MV-4-11 (cell line): ENCODE measurements around the gene KCNH8.
"Not testable (repeated sequence)": the region's sequence is repeated elsewhere in the genome, so short reads cannot be mapped to it uniquely, and the experiment has no call there.

ENCODE experiments used
- DNase-seq: peaks from one replicate; lab custom pipeline; 2025; lab: John Stamatoyannopoulos, UW

Gene KCNH8

DNA sequence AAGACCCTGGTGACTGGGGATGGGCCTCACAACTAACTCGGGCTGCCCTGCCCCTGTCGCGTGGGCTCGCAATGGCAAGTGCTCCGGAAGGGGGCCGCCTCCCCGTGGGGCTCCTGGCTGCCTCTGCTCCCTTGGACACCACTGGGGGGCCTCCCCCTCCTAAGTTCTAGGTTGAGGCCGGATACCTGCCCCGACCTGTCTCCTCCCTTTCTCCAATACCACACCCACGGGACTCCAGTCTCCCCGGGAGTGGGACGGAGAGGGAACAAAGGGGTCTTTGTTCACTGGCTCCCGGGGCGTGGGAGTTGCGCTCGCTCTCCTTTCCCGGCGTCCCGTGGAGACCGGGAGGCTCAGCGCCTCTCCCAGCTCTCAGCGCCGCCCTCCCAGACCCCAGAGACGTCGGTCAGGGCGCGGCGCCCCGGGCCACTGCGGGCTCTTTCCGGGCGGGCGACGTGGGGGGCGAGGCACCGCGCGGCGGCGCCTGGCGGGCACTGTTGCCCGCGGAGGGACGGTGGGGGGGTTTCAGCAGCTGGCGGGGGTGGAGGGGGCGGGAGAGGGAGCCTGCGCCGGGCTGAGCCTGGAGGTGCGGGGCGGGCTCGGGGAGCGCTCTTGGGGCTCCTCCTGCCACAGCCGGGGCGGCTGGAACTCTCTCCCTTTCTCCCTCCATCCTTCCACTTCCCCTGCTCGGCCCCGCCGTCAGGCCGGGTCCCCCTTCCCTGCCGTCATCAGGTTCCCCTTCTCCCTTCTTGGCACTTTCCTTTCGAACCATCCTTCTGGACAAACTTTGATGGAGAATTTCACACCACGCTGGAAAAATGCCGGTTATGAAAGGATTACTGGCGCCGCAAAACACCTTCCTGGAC, at the start of gene KCNH8:
TSS of gene KCNH8 (plus strand) at position 606 of the 863 bp plus-strand sequence. CDS start at position 816, 210 bp downstream.
- no peak for DNase-seq

DNA sequence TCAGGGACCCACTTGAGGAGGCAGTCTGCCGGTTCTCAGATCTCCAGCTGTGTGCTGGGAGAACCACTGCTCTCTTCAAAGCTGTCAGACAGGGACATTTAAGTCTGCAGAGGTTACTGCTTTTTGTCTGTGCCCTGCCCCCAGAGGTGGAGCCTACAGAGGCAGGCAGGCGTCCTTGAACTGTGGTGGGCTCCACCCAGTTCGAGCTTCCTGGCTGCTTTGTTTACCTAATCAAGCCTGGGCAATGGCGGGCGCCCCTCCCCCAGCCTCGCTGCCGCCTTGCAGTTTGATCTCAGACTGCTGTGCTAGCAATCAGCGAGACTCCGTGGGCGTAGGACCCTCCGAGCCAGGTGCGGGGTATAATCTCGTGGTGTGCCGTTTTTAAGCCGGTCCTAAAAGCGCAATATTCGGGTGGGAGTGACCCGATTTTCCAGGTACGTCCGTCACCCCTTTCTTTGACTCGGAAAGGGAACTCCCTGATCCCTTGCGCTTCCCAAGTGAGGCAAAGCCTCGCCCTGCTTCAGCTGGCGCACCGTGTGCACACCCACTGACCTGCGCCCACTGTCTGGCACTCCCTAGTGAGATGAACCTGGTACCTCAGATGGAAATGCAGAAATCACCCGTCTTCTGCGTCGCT, 45.5 kb upstream of the KCNH8 start:
- DNase-seq: not testable (repeated sequence)

DNA sequence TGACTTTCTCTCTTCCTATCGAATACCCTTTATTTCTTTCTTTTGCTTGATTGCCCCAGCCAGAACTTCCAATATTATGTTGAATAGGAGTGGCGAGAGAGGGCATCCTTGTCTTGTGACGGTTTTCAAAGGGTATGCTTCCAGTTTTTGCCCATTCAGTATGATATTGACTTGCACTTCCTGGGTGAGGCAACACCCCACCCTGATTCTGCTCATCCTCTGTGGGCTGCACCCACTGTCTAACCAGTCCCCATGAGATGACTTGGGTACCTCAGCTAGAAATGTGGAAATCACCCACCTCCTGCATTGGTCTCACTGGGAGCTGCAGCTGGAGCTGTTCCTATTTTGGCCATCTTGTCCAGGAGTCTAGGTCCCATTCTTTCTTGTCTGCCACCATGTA, 44.8 kb upstream of the KCNH8 start:
- no peak for DNase-seq

DNA sequence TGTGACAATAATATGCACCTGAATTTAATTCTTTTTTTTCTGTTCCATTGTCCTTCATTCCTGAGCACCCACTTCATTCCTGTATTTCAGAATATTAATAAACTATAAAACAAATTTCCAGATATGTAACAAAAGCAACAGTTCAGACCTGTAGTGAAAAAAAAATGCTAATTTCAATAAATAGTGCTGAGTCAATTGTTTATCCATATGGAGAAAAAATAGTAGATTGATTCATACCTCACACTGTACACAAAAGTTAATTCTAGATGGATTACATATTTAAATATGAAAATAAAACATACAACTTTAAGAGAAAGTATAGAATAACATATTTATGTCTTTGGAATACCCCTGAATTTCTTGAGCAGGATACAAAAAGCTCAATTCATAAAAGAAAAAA, 43.9 kb upstream of the KCNH8 start:
- no peak for DNase-seq

DNA sequence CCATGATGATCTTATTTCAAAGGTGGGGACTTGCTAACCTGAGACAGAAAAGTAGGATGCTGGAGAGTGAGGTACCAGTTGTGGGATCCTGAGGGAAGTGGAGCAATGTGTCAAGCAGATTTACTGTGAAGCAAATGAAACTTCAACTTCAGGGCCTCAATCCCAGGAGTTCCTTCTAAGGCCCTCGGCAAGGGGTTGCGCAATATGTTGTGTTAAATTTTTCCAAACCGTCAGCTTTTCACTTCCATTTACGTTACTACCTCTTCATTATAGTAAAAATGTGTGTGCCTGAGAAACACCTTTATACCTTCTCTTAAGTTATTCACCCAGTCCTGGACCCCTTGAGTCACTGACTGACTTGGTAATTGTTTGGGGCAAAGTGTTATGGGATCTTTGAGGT, 42.5 kb upstream of the KCNH8 start:
- DNase-seq: peak; percentile 36

DNA sequence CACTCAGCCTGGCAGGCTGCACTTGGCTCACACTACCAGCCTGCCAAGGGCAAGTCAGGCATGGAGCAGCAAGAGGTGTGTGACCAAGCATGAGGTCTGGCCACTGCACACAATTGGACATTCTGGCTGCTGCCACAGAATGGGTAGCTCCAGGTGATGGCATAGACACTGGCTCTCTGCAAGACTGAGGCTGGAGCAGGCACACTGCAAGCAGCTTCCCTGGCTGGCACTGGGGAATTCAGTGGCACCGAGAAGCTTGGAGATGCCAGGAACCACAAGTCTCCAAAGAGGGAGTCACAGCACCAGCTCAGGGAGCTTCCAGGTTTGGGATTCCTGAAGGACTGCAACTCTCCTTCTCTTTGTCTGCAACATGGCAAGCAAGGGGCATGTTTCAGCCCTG, 42.0 kb upstream of the KCNH8 start:
- DNase-seq: no peak

DNA sequence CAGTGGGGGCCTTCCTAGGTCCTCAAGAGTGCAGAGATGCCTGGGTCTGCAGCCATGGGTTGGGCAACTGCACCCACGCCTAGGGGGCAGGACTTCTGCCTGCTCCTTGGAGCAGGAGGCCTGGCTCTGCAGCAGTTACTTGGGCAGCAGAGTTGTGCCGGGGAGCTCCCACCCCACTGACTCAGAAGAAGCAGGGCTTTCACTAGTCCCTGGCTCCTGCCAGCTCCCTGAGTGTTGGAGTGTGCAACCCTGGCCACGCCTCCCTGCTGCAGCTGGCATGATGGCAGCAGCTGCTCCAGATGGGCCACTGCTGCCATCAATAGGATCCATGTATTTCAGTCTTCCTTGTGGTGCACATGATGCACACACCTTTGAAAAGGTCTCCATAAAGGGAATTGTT, 40.6 kb upstream of the KCNH8 start:
- no peak for DNase-seq

DNA sequence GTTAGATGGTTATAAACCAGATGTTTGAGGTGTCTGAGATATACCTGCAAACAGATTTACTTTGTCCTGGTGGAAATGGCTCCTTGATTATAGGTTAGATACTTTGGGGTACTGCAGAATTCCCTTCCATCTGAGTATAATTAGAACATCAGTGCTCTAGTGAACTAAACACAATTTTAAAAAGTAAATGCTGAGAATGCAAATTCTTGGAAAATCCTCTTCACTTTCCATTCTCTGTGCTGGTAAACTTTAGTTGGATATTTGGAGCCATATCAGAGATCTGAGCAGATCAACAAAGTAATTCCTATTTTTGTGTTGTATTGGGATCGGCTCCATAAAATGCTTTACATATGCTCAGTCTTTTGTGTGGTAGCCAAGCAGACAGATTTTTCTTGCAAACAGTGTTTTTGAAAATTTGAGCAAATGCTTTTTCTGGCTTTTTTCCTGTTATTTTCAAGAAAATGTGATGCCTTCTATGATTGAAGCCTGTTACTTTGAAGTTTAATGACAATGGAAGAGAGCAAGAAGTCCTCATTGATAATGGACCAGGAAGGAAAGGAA, 37.9 kb upstream of the KCNH8 start:
- no peak for DNase-seq

DNA sequence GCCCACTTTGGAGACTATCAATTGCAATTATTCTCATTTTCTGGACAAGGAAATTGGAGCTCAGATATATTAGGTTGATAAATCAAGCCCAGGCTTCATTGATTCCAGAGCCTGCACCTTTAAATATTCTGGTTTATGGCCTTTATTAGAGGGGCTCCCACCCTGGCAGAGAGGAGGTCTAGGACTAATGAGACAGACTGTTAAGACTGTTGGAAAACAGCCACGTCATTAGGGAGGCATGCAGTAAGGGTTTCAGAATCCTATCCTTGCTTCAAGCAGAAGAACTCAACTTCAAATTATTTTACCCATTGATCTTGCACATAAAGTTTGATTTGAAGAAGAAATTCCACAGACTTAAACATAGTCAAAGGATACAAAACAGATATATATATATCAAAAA, 33.8 kb upstream of the KCNH8 start:
- no peak for DNase-seq

DNA sequence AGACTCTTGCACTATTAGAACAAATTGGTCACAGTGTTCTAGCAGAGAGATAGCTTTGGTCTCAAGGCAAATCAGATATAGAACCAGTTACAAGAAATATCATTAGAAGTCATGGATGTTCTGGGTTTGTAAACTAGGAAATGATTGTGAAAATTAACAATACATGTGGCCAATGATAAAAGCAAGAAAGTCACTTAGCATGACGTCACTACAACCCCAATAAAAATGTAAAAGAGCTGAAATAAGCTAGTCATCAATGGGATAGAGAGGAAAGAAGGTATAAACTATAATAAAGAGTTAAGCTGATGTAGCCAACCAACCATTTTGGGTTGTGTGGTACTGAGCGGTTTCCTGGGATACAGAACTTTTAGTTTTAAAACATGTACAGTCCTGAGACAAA, 32.1 kb upstream of the KCNH8 start:
- DNase-seq: no peak

DNA sequence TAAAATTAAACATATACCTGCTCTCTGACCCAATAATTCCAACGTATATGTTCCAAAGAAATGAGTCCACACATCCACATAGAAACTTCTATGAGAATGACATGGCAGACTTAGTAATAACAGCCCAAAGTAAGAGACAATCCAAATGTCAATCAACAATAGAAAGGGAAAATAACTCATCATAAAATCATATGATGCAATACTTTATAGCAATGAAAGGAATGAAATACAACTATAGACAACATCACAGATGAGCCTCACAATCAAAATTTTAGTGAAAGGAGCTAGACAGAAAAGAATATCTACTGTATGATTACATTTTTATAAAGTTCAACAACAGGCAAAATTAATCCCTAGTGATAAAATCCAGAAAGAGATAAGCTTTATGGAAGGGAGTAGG, 23.6 kb upstream of the KCNH8 start:
- DNase-seq: no peak

DNA sequence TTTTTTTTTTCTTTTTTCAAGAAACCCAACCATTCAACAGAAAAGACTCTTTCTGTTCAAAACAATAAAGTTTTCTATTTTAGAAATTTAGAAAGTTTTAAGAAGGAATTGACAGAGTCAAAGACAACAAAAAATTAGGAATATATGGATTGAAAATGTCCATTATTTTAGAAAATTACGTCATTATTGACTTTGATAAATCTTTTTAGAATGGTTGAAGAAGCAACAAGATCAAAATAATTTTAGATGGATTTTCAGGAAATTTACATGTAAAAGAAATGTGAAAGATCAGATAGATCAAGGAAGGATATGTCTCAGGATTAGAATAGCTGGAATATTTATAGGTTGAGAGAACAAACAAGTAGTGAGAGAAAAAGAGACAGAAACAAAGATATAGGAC, 8.4 kb upstream of the KCNH8 start:
- DNase-seq: no peak

DNA sequence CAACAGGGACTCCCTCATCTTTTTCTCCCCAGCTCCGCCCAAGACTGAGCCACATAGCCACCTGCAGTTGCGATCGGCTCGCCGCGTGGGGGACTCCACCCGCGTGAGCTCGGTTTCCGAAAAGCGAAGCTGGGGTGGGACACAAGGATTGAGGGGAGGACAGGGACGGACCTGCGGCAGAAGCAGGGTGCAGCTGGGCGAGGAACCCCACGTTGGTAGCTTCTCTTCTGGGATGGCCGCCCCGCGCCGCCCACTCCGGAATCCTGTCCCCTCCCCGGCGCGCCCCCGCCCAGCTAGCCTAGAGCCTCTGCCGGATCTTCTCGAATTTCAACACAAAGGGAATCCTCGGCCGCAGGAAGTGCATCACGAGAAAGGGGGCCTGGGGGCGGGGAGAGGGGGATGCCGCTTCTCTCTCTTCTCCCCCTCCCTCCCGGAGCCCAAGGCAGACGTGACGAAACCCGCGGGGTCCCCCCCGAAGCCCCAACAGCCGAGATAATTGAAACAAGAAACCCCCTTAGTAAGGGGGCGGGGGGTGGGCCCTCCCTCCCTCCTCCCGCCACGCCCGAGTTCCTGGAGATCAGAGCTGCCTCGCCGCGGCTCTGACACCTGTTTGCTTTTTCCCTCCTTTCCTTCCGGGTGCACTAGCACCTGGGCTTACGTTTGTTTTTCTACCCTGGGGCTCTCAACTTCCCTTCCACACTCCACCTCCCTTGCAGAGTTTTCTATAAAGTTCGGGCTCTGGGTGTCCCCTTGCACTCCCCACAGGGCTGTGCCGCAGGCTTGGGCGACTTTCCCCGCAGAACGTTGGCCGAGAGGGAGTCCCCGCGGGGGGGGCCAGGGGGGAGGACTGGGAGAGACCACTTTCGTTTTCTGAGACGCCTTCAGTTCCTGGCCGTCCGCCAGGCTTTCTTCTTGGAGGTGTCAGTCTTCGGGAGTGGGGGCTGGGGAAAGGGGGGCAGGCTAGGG, 1.3 kb upstream of the KCNH8 start:
- no peak for DNase-seq

DNA sequence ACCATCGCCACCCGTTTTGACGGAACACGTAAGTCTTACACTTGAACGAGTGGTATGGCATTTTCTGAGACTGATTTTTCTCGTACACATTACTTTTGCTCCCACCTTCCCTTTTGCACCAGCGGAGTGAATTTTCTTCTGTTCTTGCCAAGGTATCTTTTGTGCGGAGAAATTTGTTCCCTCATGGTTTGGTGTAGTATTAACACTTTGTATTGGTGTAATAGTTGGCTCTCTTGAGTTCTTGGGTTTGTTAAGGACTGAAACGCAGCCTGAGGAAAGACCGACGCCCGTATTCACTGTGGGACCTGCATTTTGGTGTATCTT, 420 bp downstream of the KCNH8 start:
- no peak for DNase-seq

DNA sequence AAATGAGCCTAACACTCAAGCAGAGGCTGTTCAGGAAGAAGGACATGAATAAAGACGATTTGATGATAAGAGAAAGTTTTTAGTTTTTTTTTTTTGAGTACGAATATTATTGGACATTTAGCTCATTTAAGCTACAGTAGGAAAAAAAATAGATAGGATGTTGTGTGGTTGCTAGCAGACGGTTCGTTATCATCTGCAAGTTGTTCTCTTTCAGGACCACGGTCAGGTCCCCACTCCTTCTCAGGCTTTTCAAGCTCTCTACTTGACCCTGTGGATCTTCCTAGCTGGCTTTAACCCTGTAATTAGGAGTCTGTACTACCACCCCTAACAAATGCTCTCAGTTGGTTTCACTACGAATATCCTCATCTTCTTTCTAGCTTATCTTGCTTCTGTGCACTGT, 1.1 kb downstream of the KCNH8 start:
- peak; percentile 9 for DNase-seq

DNA sequence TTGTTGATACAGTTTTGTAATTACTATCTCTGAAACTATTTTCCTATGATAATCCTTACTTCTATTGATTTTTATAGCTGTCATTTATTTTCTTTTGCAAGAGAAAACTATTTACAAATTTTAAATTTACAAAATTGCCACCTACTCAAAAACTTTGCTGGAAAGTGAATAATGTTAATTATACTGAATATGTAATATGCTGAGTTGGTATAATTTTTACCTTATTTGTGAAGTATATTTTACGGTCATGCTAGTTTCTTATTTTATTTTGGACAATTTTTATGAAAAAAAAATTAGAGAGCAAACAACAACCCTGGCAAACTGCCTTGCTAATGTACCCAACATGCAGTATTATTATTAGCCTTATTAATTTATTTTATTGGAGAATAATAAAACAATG, 2.9 kb downstream of the KCNH8 start:
- no peak for DNase-seq

DNA sequence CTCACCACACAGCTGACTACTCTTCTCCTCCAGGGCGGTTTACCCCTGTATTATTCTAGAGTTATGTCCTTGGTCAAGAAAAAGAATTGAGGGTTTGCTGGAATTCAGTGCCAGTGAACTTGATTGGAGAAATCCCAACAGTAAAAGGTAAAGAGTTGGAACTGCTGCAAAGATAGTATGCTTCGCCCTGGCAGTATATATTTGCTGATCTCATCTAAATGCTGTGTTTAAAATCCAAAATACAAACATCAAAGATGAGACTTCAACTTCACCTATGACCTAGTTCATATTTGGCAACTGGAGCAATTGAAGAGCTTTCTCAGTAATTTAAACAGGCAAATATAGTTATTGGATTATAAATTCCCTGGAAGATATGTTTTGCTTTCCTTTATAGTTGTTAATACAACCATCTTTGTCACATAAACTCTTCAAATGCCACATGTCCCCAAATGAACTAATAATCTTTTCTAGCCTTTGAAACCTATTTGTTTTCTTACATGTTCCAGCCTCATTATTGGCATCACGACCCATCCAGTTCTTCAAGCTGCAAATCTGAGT, 6.5 kb downstream of the KCNH8 start:
- no peak for DNase-seq

DNA sequence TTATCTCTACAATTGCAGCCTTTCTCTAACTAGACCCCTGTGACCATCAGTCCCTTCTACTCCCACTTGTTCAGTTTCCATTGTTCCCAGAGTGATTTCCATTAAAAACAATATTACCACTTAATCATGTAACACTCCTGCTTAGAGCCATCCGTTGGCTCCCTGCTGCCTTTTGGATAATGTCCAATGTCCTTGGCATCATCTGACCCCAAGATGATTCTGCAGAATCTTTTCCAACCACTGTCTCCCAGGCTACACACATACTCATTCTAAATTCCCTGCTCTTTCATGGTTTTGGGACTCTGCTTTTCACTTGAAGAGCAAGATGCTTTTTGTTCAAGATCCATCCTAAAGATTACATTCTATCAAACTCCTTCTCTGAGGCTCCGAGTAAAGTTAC, 7.1 kb downstream of the KCNH8 start:
- DNase-seq: no peak

DNA sequence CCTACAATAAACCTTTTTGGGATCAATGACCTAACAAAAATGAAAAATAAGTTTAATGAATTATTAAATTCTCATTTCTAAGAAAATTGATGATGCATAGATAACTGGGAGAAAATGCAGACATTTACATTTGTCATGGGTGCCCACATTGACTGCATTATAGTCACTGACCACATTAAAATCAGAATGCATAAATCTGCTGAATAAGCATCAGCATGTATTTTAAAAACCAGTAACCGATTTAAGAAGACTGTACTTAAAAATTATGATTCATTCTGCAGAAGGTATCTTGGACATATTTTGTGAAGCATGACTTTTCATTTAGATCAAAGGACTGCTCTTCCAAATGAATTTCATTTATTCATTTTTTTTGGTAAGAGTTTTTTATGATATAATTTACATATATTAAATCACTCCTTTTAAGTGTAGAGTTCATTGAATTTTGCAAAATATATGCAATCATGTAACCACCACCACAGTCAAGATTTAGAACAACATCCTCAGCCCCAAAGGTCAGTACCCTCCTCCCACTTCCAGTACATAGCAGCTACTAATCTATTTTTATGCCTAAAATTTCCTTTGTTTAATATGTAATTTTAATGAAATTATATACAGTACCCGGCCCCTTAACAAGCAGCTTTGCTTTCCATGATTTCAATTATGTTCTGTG, 11.8 kb downstream of the KCNH8 start:
- no peak for DNase-seq

DNA sequence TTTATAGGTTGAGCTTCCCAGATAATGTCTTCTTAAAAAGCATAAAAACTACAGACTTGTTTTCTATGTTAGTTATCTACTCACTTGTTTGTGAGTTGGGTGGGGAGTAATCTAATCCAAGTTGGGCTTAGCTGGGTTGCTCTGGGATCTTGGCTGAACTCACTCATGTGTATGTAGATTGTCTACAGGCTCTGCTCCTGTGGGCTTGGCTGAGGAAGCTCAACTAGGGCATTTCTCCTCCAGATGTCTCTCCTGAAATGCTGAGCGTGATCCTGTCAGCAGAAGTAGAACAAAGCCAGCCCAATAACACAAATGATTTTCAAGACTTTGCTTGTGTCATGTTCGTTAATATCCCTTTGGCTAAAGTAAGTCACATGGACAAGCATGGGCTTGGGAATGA, 17.3 kb downstream of the KCNH8 start:
- no peak for DNase-seq

DNA sequence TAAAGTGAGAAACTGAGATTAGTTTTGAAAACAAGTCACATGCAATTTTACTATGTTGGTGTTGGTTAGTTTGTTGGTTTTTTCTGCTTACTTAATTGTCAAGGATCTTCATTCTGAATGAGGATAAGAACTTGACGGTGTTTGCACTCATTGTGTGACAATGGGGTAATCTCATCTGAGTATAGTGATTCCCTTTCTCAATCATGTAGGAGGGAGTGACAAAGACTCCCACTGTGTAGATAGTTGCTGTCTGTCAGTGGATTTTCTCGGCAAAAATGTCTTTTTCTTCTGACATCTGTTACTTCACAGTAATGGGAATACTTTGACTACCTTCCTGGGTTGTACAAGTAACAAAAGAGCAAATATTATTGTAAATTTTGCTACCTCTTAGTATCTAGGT, 23.5 kb downstream of the KCNH8 start:
- DNase-seq: no peak

DNA sequence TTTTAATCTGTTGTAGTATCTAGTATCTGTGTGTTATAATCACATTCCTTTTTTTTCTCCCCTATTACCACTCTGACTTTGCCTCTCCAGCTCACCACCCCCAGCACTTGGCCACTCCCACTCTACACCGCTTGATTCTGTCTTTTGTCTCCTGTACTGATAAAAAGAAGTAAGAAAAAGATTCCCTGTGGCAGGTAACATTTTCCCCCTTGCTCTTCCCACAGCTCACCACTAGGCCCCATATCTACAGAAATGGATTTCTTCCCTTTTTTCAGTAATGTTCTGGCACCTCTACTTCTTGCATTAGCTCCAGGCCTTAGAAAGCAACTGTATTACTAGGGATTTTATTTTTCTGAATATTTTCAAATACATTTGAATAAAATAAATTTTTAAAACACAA, 25.6 kb downstream of the KCNH8 start:
- no peak for DNase-seq
